ENCODE measurements around the gene A1BG.

The A1BG gene

DNA sequence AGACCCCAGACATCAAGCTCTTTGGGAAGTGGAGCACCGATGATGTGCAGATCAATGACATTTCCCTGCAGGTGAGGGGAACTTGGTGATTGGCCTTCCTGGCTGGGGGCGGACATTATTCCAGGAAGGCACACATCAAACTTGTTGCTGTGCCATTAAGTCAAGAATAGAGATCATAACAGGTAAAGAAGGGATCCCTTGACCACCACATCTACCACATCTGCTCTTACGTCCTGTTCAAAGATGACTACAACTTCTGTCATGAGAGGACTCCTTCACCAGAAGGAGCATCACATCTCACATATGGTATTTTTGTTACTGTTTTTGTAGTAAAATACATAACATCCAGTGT lies 34.9 kb upstream of the A1BG start:
- H3K27ac ChIP-seq: no peak overlapping the region
- TF ChIP-seq POLR2AphosphoS5 (IDR thresholded peaks at IDR 0.05; ENCODE audit: borderline replicate concordance, low read depth, low read length) (no peak), EZH2 (IDR thresholded peaks at IDR 0.05) (no peak), FOXP2 (optimal IDR thresholded peaks at IDR 0.05; ENCODE audit: control extremely low read depth, extremely low read length, insufficient read depth) (no peak)
- H3K4me3 ChIP-seq: peak overlapping the region; percentile 79
- H3K36me3 ChIP-seq (ENCODE audit: insufficient read depth, low read length): peaks cover 52% of the 10 kb centered on the region
- peak overlapping the region; percentile 87 for H3K9ac ChIP-seq (ENCODE audit: insufficient read length)
- no peak for DNase-seq (ENCODE audit: low read depth, low spot score)
- no peaks in the 10 kb centered on the region for H3K9me3 ChIP-seq (ENCODE audit: low read depth, low read length)

GRCh38 chr19:58387338-58388174 lies 34.3 kb upstream of the A1BG start:
- H3K27ac ChIP-seq: peak overlapping the region; percentile 16
- H3K36me3 ChIP-seq (ENCODE audit: insufficient read depth, low read length): peaks cover 46% of the 10 kb centered on the region
- peak overlapping the region; percentile 79 for H3K4me3 ChIP-seq
- peak overlapping the region; percentile 87 for H3K9ac ChIP-seq (ENCODE audit: insufficient read length)
- no peak for DNase-seq (ENCODE audit: low read depth, low spot score)
- TF ChIP-seq POLR2AphosphoS5 (IDR thresholded peaks at IDR 0.05; ENCODE audit: borderline replicate concordance, low read depth, low read length): no peak
- TF ChIP-seq FOXP2 (optimal IDR thresholded peaks at IDR 0.05; ENCODE audit: control extremely low read depth, extremely low read length, insufficient read depth): no peak
- no peak for TF ChIP-seq EZH2 (IDR thresholded peaks at IDR 0.05)
- no peaks in the 10 kb centered on the region for H3K9me3 ChIP-seq (ENCODE audit: low read depth, low read length)

DNA sequence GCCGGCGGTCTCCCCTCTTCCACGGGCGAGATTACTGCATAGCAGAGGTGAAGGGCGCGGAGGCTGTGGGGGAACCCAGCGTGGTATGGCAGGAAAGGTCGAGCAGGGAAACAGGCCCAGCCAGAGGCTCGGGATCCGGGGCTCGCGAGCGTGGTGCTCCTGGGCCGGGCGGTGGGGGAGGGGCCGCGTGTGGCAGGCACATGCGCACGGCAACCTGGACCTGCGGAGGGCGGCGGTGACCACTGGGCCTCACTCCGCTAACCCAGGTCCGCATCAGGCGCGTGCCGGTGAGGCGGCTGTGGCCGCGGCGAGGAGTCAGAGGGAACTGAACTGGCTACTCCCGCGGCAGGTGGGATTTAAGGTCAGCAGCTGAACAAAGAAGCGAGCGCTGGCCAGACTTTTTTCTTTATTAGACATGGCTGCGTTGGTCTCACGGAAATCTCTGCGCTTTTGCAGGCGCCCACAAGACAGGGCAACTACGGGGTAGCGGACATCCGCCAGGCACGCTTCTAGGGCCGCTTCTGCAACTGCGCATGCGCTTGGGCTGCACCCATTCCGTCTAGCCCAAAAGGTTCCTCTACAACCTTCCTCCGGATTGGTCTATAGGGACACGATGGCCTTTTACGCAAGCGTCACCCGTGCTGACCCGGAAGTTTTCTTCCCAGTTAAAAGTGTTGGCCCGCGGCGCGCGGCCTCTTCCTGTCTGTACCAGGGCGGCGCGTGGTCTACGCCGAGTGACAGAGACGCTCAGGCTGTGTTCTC lies 33.5 kb upstream of the A1BG start, which contains the start of gene RPS5:
RPS5 (plus strand) TSS at position 694 of the 762 bp plus-strand sequence. CDS start 869 bp downstream, outside the sequence.
- Histone ChIP-seq H3K27ac (peak within 1 kb of the TSS; percentile 95), H3K9ac (ENCODE audit: insufficient read length) (peak within 1 kb of the TSS; percentile 99), H3K9me3 (ENCODE audit: low read depth, low read length) (no peaks in the 10 kb centered on the region), H3K36me3 (ENCODE audit: insufficient read depth, low read length) (peaks cover 38% of the 10 kb centered on the region), H3K4me3 (peak within 1 kb of the TSS; percentile 79)
- TF ChIP-seq FOXP2 (optimal IDR thresholded peaks at IDR 0.05; ENCODE audit: control extremely low read depth, extremely low read length, insufficient read depth) (no peak), POLR2AphosphoS5 (IDR thresholded peaks at IDR 0.05; ENCODE audit: borderline replicate concordance, low read depth, low read length) (peak; percentile 97)
- peak; percentile 98 for DNase-seq (ENCODE audit: low read depth, low spot score)

GRCh38 chr19:58385891-58386575 lies 32.7 kb upstream of the A1BG start:
- no peak for DNase-seq (ENCODE audit: low read depth, low spot score)
- Histone ChIP-seq H3K9me3 (ENCODE audit: low read depth, low read length) (no peaks in the 10 kb centered on the region), H3K36me3 (ENCODE audit: insufficient read depth, low read length) (peaks cover 31% of the 10 kb centered on the region), H3K4me3 (peak overlapping the region; percentile 79), H3K27ac (peak overlapping the region; percentile 95), H3K9ac (ENCODE audit: insufficient read length) (peak overlapping the region; percentile 99)
- no peak for TF ChIP-seq EZH2 (IDR thresholded peaks at IDR 0.05)
- no peak; the same call in 1 of the 2 replicates for TF ChIP-seq POLR2AphosphoS5 (IDR thresholded peaks at IDR 0.05; ENCODE audit: borderline replicate concordance, low read depth, low read length)
- no peak for TF ChIP-seq FOXP2 (optimal IDR thresholded peaks at IDR 0.05; ENCODE audit: control extremely low read depth, extremely low read length, insufficient read depth)

- no peak for DNase-seq (ENCODE audit: low read depth, low spot score)
- no peak overlapping the region for H3K9ac ChIP-seq (ENCODE audit: insufficient read length)
- TF ChIP-seq POLR2AphosphoS5 (IDR thresholded peaks at IDR 0.05; ENCODE audit: borderline replicate concordance, low read depth, low read length) (no peak), EZH2 (IDR thresholded peaks at IDR 0.05) (no peak), FOXP2 (optimal IDR thresholded peaks at IDR 0.05; ENCODE audit: control extremely low read depth, extremely low read length, insufficient read depth) (no peak)
- H3K9me3 ChIP-seq (ENCODE audit: low read depth, low read length): no peaks in the 10 kb centered on the region
- H3K27ac ChIP-seq: no peak overlapping the region
- peaks cover 25% of the 10 kb centered on the region for H3K36me3 ChIP-seq (ENCODE audit: insufficient read depth, low read length)
- no peak overlapping the region for H3K4me3 ChIP-seq
Observed at GRCh38 chr19:58385313-58385890, 32.1 kb upstream of the A1BG start.

DNA sequence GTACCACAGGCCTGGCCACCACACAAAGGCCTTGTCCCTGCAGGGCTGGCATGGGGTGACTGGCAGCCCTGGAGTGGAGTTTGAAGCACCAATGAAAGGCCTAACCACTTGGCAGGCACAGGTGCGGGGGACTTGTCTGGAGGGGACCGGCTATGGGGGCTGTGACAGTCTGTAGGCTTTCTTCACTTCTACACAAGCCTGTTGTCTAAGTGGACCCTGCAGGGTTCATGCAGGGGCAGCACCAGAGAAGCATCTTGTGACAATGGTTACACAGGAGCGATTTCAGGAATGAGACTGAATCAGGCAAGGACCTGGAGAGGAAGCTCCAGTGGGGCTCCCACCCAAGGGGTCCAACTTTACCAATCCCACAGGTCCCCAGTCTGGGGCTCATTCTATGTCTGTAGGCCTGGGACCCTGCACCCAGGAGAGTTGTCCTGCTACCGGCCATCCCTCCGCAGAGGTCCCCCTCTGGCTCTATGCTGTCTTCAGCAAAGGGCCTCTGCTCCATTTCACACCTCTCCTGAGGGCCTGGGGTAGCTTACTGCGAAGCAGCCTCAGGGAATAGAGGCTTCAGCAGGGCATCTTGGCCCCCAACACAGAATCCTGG lies 29.8 kb upstream of the A1BG start:
- Histone ChIP-seq H3K27ac (no peak overlapping the region), H3K4me3 (no peak overlapping the region), H3K9me3 (ENCODE audit: low read depth, low read length) (no peaks in the 10 kb centered on the region), H3K36me3 (ENCODE audit: insufficient read depth, low read length) (peaks cover 4% of the 10 kb centered on the region), H3K9ac (ENCODE audit: insufficient read length) (no peak overlapping the region)
- no peak for DNase-seq (ENCODE audit: low read depth, low spot score)
- TF ChIP-seq FOXP2 (optimal IDR thresholded peaks at IDR 0.05; ENCODE audit: control extremely low read depth, extremely low read length, insufficient read depth) (no peak), EZH2 (IDR thresholded peaks at IDR 0.05) (no peak), POLR2AphosphoS5 (IDR thresholded peaks at IDR 0.05; ENCODE audit: borderline replicate concordance, low read depth, low read length) (no peak)

DNA sequence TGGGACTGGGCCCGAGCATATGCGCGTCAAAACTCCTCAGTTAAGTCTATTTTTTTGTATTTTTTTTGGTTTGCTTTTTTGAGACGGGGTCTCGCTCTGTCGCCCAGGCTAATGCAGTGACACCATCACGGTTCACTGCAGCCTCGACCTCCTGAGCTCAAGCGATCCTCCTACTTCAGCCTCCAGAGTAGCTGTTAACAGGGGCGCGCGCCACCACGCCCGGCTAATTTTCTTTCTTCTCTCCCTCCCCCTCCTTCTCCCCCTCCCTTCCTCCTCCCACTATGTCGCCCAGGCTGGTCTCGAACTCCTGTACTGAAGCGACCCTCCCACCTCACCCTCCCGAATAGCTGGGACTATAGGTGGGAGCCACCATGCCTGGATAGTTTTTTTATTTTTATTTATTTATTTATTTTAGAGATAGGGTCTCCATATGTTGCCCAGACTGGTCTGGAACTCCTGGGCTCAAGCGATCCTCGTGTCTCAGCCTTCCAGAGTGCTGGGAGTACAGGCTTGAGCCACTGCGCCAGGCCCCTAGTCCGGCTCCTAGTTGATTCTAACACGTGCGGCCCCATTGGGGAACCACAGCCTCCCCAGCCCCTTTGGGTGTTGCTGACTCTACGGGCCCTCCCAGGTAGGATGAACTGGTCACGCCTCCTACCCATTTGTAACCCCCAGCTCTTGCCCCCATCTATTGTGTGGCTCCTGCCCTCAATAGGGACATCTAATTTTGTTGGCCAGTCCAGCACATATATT lies 28.3 kb upstream of the A1BG start:
- H3K27ac ChIP-seq: no peak overlapping the region
- peak overlapping the region; percentile 82 for H3K4me3 ChIP-seq
- H3K9ac ChIP-seq (ENCODE audit: insufficient read length): peak overlapping the region; percentile 74
- H3K36me3 ChIP-seq (ENCODE audit: insufficient read depth, low read length): no peaks in the 10 kb centered on the region
- no peak for TF ChIP-seq EZH2 (IDR thresholded peaks at IDR 0.05)
- TF ChIP-seq POLR2AphosphoS5 (IDR thresholded peaks at IDR 0.05; ENCODE audit: borderline replicate concordance, low read depth, low read length): no peak
- no peak for TF ChIP-seq FOXP2 (optimal IDR thresholded peaks at IDR 0.05; ENCODE audit: control extremely low read depth, extremely low read length, insufficient read depth)
- no peak for DNase-seq (ENCODE audit: low read depth, low spot score)
- no peaks in the 10 kb centered on the region for H3K9me3 ChIP-seq (ENCODE audit: low read depth, low read length)

Measured in SK-N-MC (cell line).